Osteoblast (primary cell): ENCODE data around the gene PNKP. TPM values are rescaled to one million over a fixed set of nuclear protein-coding genes. Genes with fewer than 3 reads are reported as not detected.

Experiments used
- DNase-seq: peaks from one replicate; pipeline ENCODE4 v3.0.0; 2011; ENCODE audit warnings: low spot score, mixed read lengths; ENCODE audit not compliant: insufficient read length; ENCODE audit errors: missing footprints
- H2AFZ ChIP-seq: 2 replicates; pipeline ENCODE4 v1.6.0; 2011; ENCODE audit warnings: mild to moderate bottlenecking, low read length
- H3K27ac ChIP-seq: 2 replicates; pipeline ENCODE4 v1.5.1; 2011; ENCODE audit warnings: mild to moderate bottlenecking, low read depth, low read length, moderate library complexity
- H3K27me3 ChIP-seq: 2 replicates; pipeline ENCODE4 v1.6.0; 2012; ENCODE audit warnings: mild to moderate bottlenecking, control low read depth, inconsistent platforms, low read length, moderate library complexity; ENCODE audit not compliant: insufficient read depth
- H3K36me3 ChIP-seq: 2 replicates; pipeline ENCODE4 v1.5.1; 2011; ENCODE audit warnings: mild to moderate bottlenecking, low read length, control low read depth, moderate library complexity; ENCODE audit not compliant: insufficient read depth
- H3K4me1 ChIP-seq: 2 replicates; pipeline ENCODE4 v1.5.1; 2011; ENCODE audit warnings: mild to moderate bottlenecking, low read length, control low read depth, moderate library complexity; ENCODE audit not compliant: insufficient read depth
- H3K4me2 ChIP-seq: 2 replicates; pipeline ENCODE4 v1.6.0; 2011; ENCODE audit warnings: mild to moderate bottlenecking, low read length; ENCODE audit not compliant: insufficient read depth
- H3K4me3 ChIP-seq: fragments of 200-600 bp; sonication (generic); 3 replicates; pipeline ENCODE4 v1.5.1; 2012; ENCODE audit warnings: mild to moderate bottlenecking, low read length, inconsistent platforms; ENCODE audit not compliant: insufficient read depth
- H3K79me2 ChIP-seq: 2 replicates; pipeline ENCODE4 v1.6.0; 2012; ENCODE audit warnings: mild to moderate bottlenecking, low read length, control low read depth, inconsistent platforms; ENCODE audit not compliant: insufficient read depth
- H3K9me3 ChIP-seq: 2 replicates; pipeline ENCODE4 v1.5.1; 2011; ENCODE audit warnings: low read depth, low read length, control low read depth
- H4K20me1 ChIP-seq: 2 replicates; pipeline ENCODE4 v1.6.0; 2012; ENCODE audit warnings: mild to moderate bottlenecking, low read length, control low read depth; ENCODE audit not compliant: insufficient read depth
- CTCF ChIP-seq: IDR thresholded peaks from 2 replicates; pipeline ENCODE4 v1.5.1; 2011; ENCODE audit warnings: mild to moderate bottlenecking, low read depth, low read length, moderate library complexity; ENCODE audit errors: extremely low read depth
- total RNA-seq: library from RNA; depleted of rRNA; stranded (reverse); fragments of >200 nt; gene quantifications from 2 replicates; pipeline ENCODE4 v1.2.3, GENCODE V29; 2012

Gene PNKP
- total RNA-seq, 1 donor = 43.8 TPM

DNA sequence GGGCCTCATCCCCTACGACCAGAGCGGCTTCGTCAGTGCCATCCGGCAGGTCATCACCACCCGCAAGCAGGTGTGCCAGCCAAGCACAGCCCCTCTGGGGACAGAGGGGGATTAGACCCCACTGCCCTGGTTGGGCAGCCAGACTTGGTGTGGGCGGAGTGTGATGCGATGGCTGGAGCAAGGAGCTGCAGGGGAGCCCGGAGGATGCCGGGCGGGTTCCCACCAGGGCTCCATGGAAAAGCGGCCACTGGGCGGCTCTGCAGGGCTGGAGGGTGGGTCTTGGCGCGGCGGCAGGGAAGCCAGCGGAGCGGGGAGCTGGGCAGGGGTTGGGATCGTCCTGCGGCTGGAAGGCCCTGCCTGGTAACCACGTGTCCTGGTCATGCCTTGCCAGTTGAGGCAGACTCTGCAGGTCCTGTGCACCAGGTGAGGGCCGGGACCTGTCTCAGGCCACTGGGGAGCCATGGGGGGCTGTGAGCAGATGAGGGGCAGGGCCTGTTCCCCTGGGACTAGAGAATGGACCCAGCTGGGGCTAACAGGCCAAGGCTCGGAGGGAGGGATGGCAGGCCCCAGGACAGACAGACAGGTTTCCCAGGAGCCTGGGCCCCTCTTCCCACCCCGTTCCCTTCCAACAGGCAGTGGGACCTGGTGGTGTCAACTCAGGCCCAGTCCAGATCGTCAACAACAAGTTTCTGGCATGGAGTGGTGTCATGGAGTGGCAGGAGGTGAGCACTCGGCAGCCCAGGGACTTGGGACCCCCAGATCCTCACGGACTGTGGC is 10.1 kb downstream of the PNKP start:
- TF ChIP-seq CTCF = no peak
- H3K27me3 ChIP-seq = no peaks in the 10 kb centered on the region
- H2AFZ ChIP-seq = no peak overlapping the region
- H3K36me3 ChIP-seq = peaks cover 46% of the 10 kb centered on the region
- no peak for DNase-seq
- no peak overlapping the region for H3K27ac ChIP-seq
- peaks cover 29% of the 10 kb centered on the region for H3K79me2 ChIP-seq
- H3K4me2 ChIP-seq = no peak overlapping the region
- no peak overlapping the region for H3K4me3 ChIP-seq
- H3K4me1 ChIP-seq = peaks cover 30% of the 10 kb centered on the region
- H4K20me1 ChIP-seq = peaks cover 35% of the 10 kb centered on the region
- no peaks in the 10 kb centered on the region for H3K9me3 ChIP-seq

- no peak overlapping the region for H2AFZ ChIP-seq
- H3K79me2 ChIP-seq = peaks cover 36% of the 10 kb centered on the region
- no peak for DNase-seq
- peaks cover 46% of the 10 kb centered on the region for H3K36me3 ChIP-seq
- TF ChIP-seq CTCF = no peak
- no peak overlapping the region for H3K27ac ChIP-seq
- H4K20me1 ChIP-seq = peaks cover 40% of the 10 kb centered on the region
- no peak overlapping the region for H3K4me2 ChIP-seq
- H3K27me3 ChIP-seq = no peaks in the 10 kb centered on the region
- H3K4me3 ChIP-seq = no peak overlapping the region
- no peaks in the 10 kb centered on the region for H3K9me3 ChIP-seq
- H3K4me1 ChIP-seq = peaks cover 34% of the 10 kb centered on the region
Observed at GRCh38 chr19:49856574-49857021, 10.8 kb downstream of the PNKP start.

DNA sequence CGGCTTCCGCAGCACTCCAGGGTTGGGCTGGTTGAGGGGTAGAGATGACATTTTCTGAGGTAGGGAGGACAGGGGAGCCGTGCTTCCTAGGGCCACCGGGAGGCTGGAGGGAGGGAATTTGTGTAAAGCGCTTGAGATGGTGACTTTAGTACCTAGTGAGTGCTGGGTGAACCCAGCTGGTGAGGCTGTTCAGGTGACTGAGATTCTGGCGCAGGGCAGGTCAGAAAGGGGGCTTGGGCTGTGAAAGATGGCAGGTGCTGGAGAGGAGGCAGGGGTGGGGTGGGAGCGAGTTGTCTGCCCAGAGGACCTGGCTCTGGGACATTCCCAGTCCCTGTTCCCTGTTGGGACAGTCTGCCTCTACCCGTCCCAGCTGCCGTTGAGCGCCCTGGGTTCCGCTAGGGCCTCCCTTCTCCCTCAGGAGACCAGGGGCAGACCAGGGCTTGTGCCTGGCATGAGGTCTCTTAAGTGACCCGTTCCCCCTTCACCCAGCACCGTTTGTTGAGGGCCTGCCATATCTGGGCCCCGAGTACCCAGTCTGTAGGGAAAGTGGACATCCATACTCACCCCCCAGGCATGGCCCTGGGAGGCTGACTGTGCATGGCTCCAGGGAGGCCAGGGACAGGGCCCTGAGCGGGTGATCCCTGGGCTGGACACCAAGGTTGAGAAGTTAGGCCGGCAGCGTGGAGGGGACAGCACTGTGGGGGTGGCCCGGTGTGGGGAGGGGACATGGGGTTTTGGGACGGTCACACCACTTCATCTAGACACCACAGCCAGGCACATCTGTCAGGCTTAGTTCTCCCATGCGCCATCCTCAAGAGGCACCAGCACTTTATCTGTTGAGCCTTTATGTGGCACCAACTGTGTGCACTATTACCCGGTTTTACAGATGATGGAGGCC is 11.5 kb downstream of the PNKP start:
- peaks cover 36% of the 10 kb centered on the region for H3K79me2 ChIP-seq
- H3K9me3 ChIP-seq = no peaks in the 10 kb centered on the region

More for the DNA sequence above, 11.5 kb downstream of the PNKP start:
- no peak for DNase-seq
- Histone ChIP-seq H3K4me1 (peaks cover 34% of the 10 kb centered on the region), H3K27ac (no peak overlapping the region), H3K27me3 (no peaks in the 10 kb centered on the region), H3K4me2 (no peak overlapping the region), H3K36me3 (peaks cover 43% of the 10 kb centered on the region), H4K20me1 (peaks cover 39% of the 10 kb centered on the region), H3K4me3 (no peak overlapping the region), H2AFZ (no peak overlapping the region)
- TF ChIP-seq CTCF = no peak
